ENCODE results near the gene PAPPA2. TPM values are rescaled to one million over a fixed set of nuclear protein-coding genes. Genes with fewer than 3 reads are reported as not detected.

The PAPPA2 gene
- total and polyA plus RNA-seq, 11 donors = 0.04 to 1.5 (median 0.38) TPM

DNA sequence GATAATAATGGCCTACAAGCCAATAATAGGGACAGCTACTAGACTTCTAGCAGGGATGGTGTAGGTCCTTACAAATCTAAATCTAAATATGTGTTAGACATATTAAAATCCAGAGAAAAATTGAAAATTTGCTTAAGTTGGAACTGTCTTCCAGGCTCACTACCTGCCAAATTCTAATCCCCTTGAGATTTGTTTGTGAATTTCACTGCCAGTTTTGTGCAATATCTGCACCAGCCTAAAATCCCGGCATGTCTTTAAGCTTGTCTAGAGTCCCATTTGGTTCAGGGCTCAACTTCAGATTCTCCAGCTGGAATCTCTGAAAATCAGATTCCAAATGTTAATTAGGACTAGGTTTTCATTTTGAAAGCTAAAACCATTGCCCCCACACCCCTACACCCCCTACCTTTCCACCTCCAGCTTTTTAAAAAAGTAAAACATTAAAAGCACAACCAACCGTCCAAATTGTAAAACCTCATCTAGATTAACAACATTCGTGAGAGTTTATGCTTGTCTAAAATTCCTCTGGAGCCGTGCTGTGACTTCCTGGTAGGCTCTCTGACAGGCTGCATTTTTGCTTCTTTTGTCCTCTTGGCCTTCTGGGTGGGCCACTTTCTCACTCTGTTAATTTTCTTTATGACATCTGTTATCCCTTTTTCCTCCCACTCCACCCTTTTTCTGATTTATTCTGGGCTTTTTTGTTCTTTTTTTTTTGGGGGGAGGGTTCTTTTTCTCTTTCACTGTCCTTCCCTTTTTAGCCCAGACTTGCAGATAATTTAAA lies 348.7 kb downstream of the PAPPA2 start:
- Histone ChIP-seq H3K36me3 (no peaks in the 10 kb centered on the region), H3K4me3 (no peak overlapping the region), H3K27ac (no peak overlapping the region), H3K4me1 (no peaks in the 10 kb centered on the region), H3K27me3 (no peaks in the 10 kb centered on the region), H3K9me3 (no peaks in the 10 kb centered on the region)
- no peak for TF ChIP-seq POLR2A (IDR thresholded peaks at IDR 0.05)
- TF ChIP-seq, protein P1, sequence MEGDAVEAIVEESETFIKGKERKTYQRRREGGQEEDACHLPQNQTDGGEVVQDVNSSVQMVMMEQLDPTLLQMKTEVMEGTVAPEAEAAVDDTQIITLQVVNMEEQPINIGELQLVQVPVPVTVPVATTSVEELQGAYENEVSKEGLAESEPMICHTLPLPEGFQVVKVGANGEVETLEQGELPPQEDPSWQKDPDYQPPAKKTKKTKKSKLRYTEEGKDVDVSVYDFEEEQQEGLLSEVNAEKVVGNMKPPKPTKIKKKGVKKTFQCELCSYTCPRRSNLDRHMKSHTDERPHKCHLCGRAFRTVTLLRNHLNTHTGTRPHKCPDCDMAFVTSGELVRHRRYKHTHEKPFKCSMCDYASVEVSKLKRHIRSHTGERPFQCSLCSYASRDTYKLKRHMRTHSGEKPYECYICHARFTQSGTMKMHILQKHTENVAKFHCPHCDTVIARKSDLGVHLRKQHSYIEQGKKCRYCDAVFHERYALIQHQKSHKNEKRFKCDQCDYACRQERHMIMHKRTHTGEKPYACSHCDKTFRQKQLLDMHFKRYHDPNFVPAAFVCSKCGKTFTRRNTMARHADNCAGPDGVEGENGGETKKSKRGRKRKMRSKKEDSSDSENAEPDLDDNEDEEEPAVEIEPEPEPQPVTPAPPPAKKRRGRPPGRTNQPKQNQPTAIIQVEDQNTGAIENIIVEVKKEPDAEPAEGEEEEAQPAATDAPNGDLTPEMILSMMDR (IDR thresholded peaks at IDR 0.05) = no peak
- intact Hi-C loops (cut with DNase I) = no loop called here
- DNase-seq (no peak), ATAC-seq (no peak)
- 43 to 48% (median 46%) methylated on average over 4 of the region's 4 CpGs for WGBS, 4 donors

- WGBS, 4 donors = 79 to 89% (median 83%) methylated on average over 6 of the region's 6 CpGs
- no peaks in the 10 kb centered on the region for H3K9me3 ChIP-seq
- DNase-seq (no peak), ATAC-seq (no peak)
- H3K27me3 ChIP-seq = no peaks in the 10 kb centered on the region
- intact Hi-C loops (cut with DNase I) = no loop called here
- no peaks in the 10 kb centered on the region for H3K4me1 ChIP-seq
- H3K27ac ChIP-seq = no peak overlapping the region
- TF ChIP-seq POLR2A (IDR thresholded peaks at IDR 0.05) = no peak
- TF ChIP-seq, protein P1 (IDR thresholded peaks at IDR 0.05) = no peak
- no peak overlapping the region for H3K4me3 ChIP-seq
- no peaks in the 10 kb centered on the region for H3K36me3 ChIP-seq
Measured at GRCh38 chr1:176815621-176816020, 352.6 kb downstream of the PAPPA2 start.

GRCh38 chr1:176816232-176816631 lies 353.3 kb downstream of the PAPPA2 start:
- Histone ChIP-seq H3K9me3 (no peaks in the 10 kb centered on the region), H3K27me3 (no peaks in the 10 kb centered on the region), H3K4me3 (no peak overlapping the region), H3K4me1 (no peaks in the 10 kb centered on the region), H3K36me3 (no peaks in the 10 kb centered on the region), H3K27ac (no peak overlapping the region)
- intact Hi-C loops (cut with DNase I) = no loop called here
- WGBS, 4 donors = 88 to 94% (median 90%) methylated on average over 3 of the region's 3 CpGs
- ATAC-seq = no peak
- TF ChIP-seq, protein P1 (IDR thresholded peaks at IDR 0.05) = no peak
- no peak for TF ChIP-seq POLR2A (IDR thresholded peaks at IDR 0.05)
- DNase-seq = no peak

DNA sequence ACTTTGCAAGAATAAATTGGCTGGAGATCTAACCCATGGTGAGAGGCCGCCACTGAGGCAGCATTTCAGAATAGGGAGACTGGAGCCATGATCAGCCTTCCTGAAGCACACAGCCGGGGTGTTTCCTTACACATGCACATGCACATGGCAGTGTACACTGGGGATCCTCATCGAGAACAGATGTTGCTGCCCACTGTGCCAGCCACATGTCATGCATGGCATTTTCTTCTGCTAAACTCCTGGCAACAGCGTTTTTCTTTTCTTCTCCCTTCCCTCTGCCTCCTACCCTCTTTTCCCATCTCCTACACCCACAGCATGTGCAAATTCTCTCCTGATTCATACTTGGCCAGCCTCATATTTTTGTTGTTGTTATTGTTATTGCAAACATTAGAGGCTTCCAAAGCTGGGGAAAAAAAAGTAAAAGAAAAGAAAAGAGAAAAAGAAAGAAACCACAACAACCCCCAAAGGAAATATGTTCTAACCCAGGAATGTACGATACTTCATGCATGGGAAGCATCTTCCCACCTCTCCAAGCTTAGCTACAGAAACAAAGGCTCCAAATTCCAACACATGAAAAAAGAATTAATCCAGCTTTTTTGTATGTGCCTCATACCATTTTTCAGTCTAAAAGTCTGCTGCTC lies 357.5 kb downstream of the PAPPA2 start:
- ATAC-seq = no peak
- Histone ChIP-seq H3K27me3 (no peaks in the 10 kb centered on the region), H3K36me3 (no peaks in the 10 kb centered on the region), H3K4me3 (no peak overlapping the region), H3K9me3 (no peaks in the 10 kb centered on the region), H3K4me1 (no peaks in the 10 kb centered on the region), H3K27ac (no peak overlapping the region)
- TF ChIP-seq, protein P1 (IDR thresholded peaks at IDR 0.05) = no peak
- no peak for TF ChIP-seq POLR2A (IDR thresholded peaks at IDR 0.05)
- intact Hi-C loops (cut with DNase I) = no loop called here
- WGBS, 4 donors = 76 to 83% (median 82%) methylated on average over 5 of the region's 5 CpGs
- DNase-seq = no peak
